Astrocyte of the spinal cord (primary cell): ENCODE measurements around the gene PAPPA.

ENCODE experiments used
- DNase-seq: peaks from one replicate; pipeline ENCODE4 v3.0.0; 2011; ENCODE audit warnings: low read depth, low spot score
- H3K4me3 ChIP-seq: 2 replicates; pipeline ENCODE4 v1.5.1; 2011; ENCODE audit warnings: low read depth, mild to moderate bottlenecking, low read length, moderate library complexity
- CTCF ChIP-seq: IDR thresholded peaks from 2 replicates; pipeline ENCODE4 v1.5.1; 2012; ENCODE audit warnings: low read depth, mild to moderate bottlenecking, low read length, inconsistent platforms
- in situ Hi-C: cut with HindIII; loops from 2 replicates; pipeline ENCODE4 v1.10.0; 2017; ENCODE audit warnings: low sequenced_read_pairs

PAPPA gene

GRCh38 chr9:116323571-116323970, 170.0 kb downstream of the PAPPA start:
- H3K4me3 ChIP-seq, result no peak overlapping the region
- no peak for TF ChIP-seq CTCF
- DNase-seq, result no peak
- in situ Hi-C loops, result no loop called here

GRCh38 chr9:116325924-116326323, 172.3 kb downstream of the PAPPA start:
- no peak for DNase-seq
- no peak for TF ChIP-seq CTCF
- in situ Hi-C loops, result no loop called here
- H3K4me3 ChIP-seq, result no peak overlapping the region

GRCh38 chr9:116327701-116328405, 174.3 kb downstream of the PAPPA start:
- in situ Hi-C loops, result no loop called here
- DNase-seq, result peak; percentile 35
- TF ChIP-seq CTCF, result no peak
- H3K4me3 ChIP-seq, result no peak overlapping the region

GRCh38 chr9:116329470-116329869, 175.9 kb downstream of the PAPPA start:
- TF ChIP-seq CTCF, result no peak
- H3K4me3 ChIP-seq, result no peak overlapping the region
- no peak for DNase-seq
- in situ Hi-C loops, result no loop called here

- no peak for TF ChIP-seq CTCF
- in situ Hi-C loops, result no loop called here
- no peak overlapping the region for H3K4me3 ChIP-seq
- DNase-seq, result no peak
These were observed 177.7 kb downstream of the PAPPA start for GRCh38 chr9:116331241-116331640.

GRCh38 chr9:116332090-116332489, 178.5 kb downstream of the PAPPA start:
- H3K4me3 ChIP-seq, result no peak overlapping the region
- TF ChIP-seq CTCF, result no peak
- no peak for DNase-seq
- in situ Hi-C loops, result no loop called here
